HCT116 (cell line): ENCODE measurements around the gene SLC19A1. TPM values are rescaled to one million over a fixed set of nuclear protein-coding genes. Genes with fewer than 3 reads are reported as not detected.

Experiments
- ATAC-seq: fragments of 200-7000 bp; cut with Tn5 transposase; 2 replicates; pipeline ENCODE4 v1.9.1; 2020; ENCODE audit warnings: mild to moderate bottlenecking, moderate library complexity
- BruUV-seq: library from RNA; stranded (reverse); fragments of 400-500 nt; replicated peaks from 2 replicates; lab custom pipeline; 2021; lab: Mats Ljungman, UMichigan
- CTCF ChIA-PET: fragments of 300-600 bp; sonication (Branson Sonifier 250); formaldehyde crosslinking; loops from one replicate; lab custom pipeline; 2021; ENCODE audit warnings: antibody characterized with exemption; lab: Charles Lee
- POLR2A ChIA-PET: fragments of 300-600, 350-600 bp; sonication (Branson Sonifier 250); formaldehyde crosslinking; loops from one replicate; lab custom pipeline; 2021; ENCODE audit warnings: antibody characterized with exemption; lab: Charles Lee
- RAD21 ChIA-PET, 2 experiments: fragments of 300-600 bp; sonication (Branson Sonifier 250); formaldehyde crosslinking; loops; one replicate each; lab custom pipeline; 2023; ENCODE audit warnings: low total read pairs in 2 of 2; ENCODE audit not compliant: uncharacterized antibody in 2 of 2, unreplicated experiment in 2 of 2, low non-redundant PET in 1 of 2; lab: Charles Lee
- DNase-seq: peaks from one replicate; pipeline ENCODE4 v3.0.0-alpha.2; 2010; ENCODE audit warnings: low read depth, low spot score
- H2AFZ ChIP-seq: fragments of 200-600 bp; shearing (Covaris generic), sonication (generic); 2 replicates; pipeline ENCODE4 v1.6.1; 2017; ENCODE audit warnings: low read depth, mixed run types, mixed read lengths, antibody characterized with exemption, low read length; ENCODE audit not compliant: poor library complexity, severe bottlenecking
- H3K27ac ChIP-seq: 2 replicates; pipeline ENCODE4 v1.5.1; 2012; ENCODE audit warnings: low read depth, low read length
- H3K27me3 ChIP-seq: fragments of 200-600 bp; sonication (generic); 2 replicates; pipeline ENCODE4 v1.6.1; 2016; ENCODE audit warnings: mixed run types, low read length, mixed read lengths; ENCODE audit not compliant: insufficient read depth
- H3K36me3 ChIP-seq, 2 experiments: fragments of 200-500 bp in 1 of 2; fragments of 200-600 bp in 1 of 2; sonication (Bioruptor generic) in 1 of 2; sonication (generic) in 1 of 2; 2 replicates each; pipeline versions ENCODE4 v1.5.1 to v1.6.1; 2014 to 2016; ENCODE audit warnings: low read length in 2 of 2, inconsistent platforms in 1 of 2, mixed read lengths in 1 of 2, mixed run types in 1 of 2; ENCODE audit not compliant: insufficient read depth in 2 of 2, control insufficient read depth in 1 of 2
- H3K4me1 ChIP-seq, 2 experiments: fragments of 200-600 bp in 1 of 2; sonication (generic) in 1 of 2; 2 replicates each; pipeline versions ENCODE4 v1.5.1 to v1.6.1; 2012 to 2017; ENCODE audit warnings: low read length in 2 of 2, inconsistent platforms in 1 of 2, mild to moderate bottlenecking in 1 of 2, mixed read lengths in 1 of 2, mixed run types in 1 of 2, moderate library complexity in 1 of 2; ENCODE audit not compliant: insufficient read depth in 2 of 2, control insufficient read depth in 1 of 2
- H3K4me2 ChIP-seq: fragments of 200-600 bp; sonication (generic); 2 replicates; pipeline ENCODE4 v1.6.1; 2017; ENCODE audit warnings: mixed run types, low read length, mixed read lengths
- H3K4me3 ChIP-seq, 2 experiments: fragments of 200-600 bp in 1 of 2; sonication (generic) in 1 of 2; replicated peaks in 1 of 2; 2 replicates each; pipeline ENCODE4 v1.5.1; 2011 to 2016; ENCODE audit warnings: low read length in 2 of 2, control low read depth in 1 of 2, low read depth in 1 of 2, mild to moderate bottlenecking in 1 of 2, mixed read lengths in 1 of 2, mixed run types in 1 of 2
- H3K79me2 ChIP-seq: fragments of 200-600 bp; sonication (generic); 2 replicates; pipeline ENCODE4 v1.6.1; 2017; ENCODE audit warnings: mild to moderate bottlenecking, mixed run types, low read length, moderate library complexity, mixed read lengths; ENCODE audit not compliant: insufficient read depth
- H3K9ac ChIP-seq: fragments of 200-600 bp; sonication (generic); 2 replicates; pipeline ENCODE4 v1.6.1; 2016; ENCODE audit warnings: low read length, mixed read lengths
- H3K9me2 ChIP-seq: fragments of 200-600 bp; sonication (generic), shearing (Covaris generic); 2 replicates; pipeline ENCODE4 v1.6.1; 2017; ENCODE audit warnings: mixed run types, mild to moderate bottlenecking, moderate library complexity; ENCODE audit not compliant: insufficient read depth
- H3K9me3 ChIP-seq, 2 experiments: fragments of 200-500 bp in 1 of 2; fragments of 200-600 bp in 1 of 2; sonication (Bioruptor generic) in 1 of 2; sonication (generic) in 1 of 2; 2 replicates each; pipeline ENCODE4 v1.6.1; 2014 to 2017; ENCODE audit warnings: low read length in 2 of 2, mixed read lengths in 2 of 2, inconsistent platforms in 1 of 2, low read depth in 1 of 2, mild to moderate bottlenecking in 1 of 2, mixed run types in 1 of 2, moderate library complexity in 1 of 2; ENCODE audit not compliant: control insufficient read depth in 1 of 2, insufficient read depth in 1 of 2
- H4K20me1 ChIP-seq: fragments of 200-600 bp; sonication (generic), shearing (Covaris generic); 2 replicates; pipeline ENCODE4 v1.6.1; 2017; ENCODE audit warnings: mixed run types, mild to moderate bottlenecking, moderate library complexity; ENCODE audit not compliant: insufficient read depth
- CBX3 ChIP-seq: IDR thresholded peaks from 2 replicates; pipeline ENCODE4 v1.6.1; 2012; ENCODE audit warnings: low read depth
- CEBPB ChIP-seq: IDR thresholded peaks from 2 replicates; pipeline ENCODE4 v1.6.1; 2012; ENCODE audit warnings: low read depth
- EGR1 ChIP-seq: IDR thresholded peaks from 2 replicates; pipeline ENCODE4 v1.6.1; 2012; ENCODE audit warnings: low read depth
- ELF1 ChIP-seq: IDR thresholded peaks from 2 replicates; pipeline ENCODE4 v1.6.1; 2012; ENCODE audit warnings: low read depth, borderline replicate concordance
- EZH2 ChIP-seq: fragments of 200-600 bp; sonication (generic); IDR thresholded peaks from 2 replicates; pipeline ENCODE4 v1.6.1; 2017; ENCODE audit warnings: antibody characterized with exemption, mixed run types
- EZH2phosphoT487 ChIP-seq: fragments of 200-600 bp; IDR thresholded peaks from 2 replicates; pipeline ENCODE4 v1.6.1; 2018; ENCODE audit warnings: antibody characterized with exemption, borderline replicate concordance
- FOSL1 ChIP-seq: IDR thresholded peaks from 2 replicates; pipeline ENCODE4 v1.6.1; 2012; ENCODE audit warnings: low read depth
- POLR2A ChIP-seq: IDR thresholded peaks from 2 replicates; pipeline ENCODE4 v1.7.0; 2011; ENCODE audit warnings: borderline replicate concordance; ENCODE audit not compliant: insufficient read depth, insufficient read length; ENCODE audit errors: extremely low read depth
- POLR2AphosphoS5 ChIP-seq: IDR thresholded peaks from 2 replicates; pipeline ENCODE4 v1.6.1; 2011; ENCODE audit warnings: mild to moderate bottlenecking, low read depth, low read length, moderate library complexity
- RAD21 ChIP-seq: IDR thresholded peaks from 2 replicates; pipeline ENCODE4 v1.6.1; 2012; ENCODE audit warnings: low read depth, mild to moderate bottlenecking
- SIN3A ChIP-seq: IDR thresholded peaks from 2 replicates; pipeline ENCODE4 v1.6.1; 2012; ENCODE audit warnings: low read depth
- SP1 ChIP-seq: IDR thresholded peaks from 2 replicates; pipeline ENCODE4 v1.6.1; 2012; ENCODE audit warnings: low read depth
- SRF ChIP-seq: IDR thresholded peaks from 2 replicates; pipeline ENCODE4 v1.6.1; 2012; ENCODE audit warnings: low read depth
- TCF7L2 ChIP-seq: IDR thresholded peaks from 2 replicates; pipeline ENCODE4 v1.7.0; 2011; ENCODE audit warnings: borderline replicate concordance, inconsistent platforms; ENCODE audit not compliant: insufficient read depth, insufficient read length; ENCODE audit errors: extremely low read depth
- YY1 ChIP-seq: IDR thresholded peaks from 2 replicates; pipeline ENCODE4 v1.6.1; 2011; ENCODE audit warnings: low read length, low read depth, moderate library complexity, mild to moderate bottlenecking; ENCODE audit not compliant: insufficient replicate concordance; ENCODE audit errors: extremely low read depth
- intact Hi-C: fragments of 100-400 bp; cut with micrococcal nuclease; formaldehyde crosslinking; loops from 2 replicates; pipeline ENCODE4 v1.10.0; 2022
- total RNA-seq: library from RNA; stranded (reverse); gene quantifications from one replicate; pipeline ENCODE4 v1.2.1, GENCODE V29; 2021; ENCODE audit not compliant: unreplicated experiment
- TF ChIP-seq, protein P1 (sequence below): IDR thresholded peaks from 2 replicates; pipeline ENCODE4 v1.6.1; 2011; ENCODE audit warnings: mild to moderate bottlenecking, low read length, moderate library complexity; ENCODE audit not compliant: insufficient replicate concordance; ENCODE audit errors: extremely low read depth
- TF ChIP-seq, protein P2 (sequence below): IDR thresholded peaks from 2 replicates; pipeline ENCODE4 v1.6.1; 2012

Gene SLC19A1
- total RNA-seq, 1 experiment from 2014 or later: 50.2 TPM

DNA sequence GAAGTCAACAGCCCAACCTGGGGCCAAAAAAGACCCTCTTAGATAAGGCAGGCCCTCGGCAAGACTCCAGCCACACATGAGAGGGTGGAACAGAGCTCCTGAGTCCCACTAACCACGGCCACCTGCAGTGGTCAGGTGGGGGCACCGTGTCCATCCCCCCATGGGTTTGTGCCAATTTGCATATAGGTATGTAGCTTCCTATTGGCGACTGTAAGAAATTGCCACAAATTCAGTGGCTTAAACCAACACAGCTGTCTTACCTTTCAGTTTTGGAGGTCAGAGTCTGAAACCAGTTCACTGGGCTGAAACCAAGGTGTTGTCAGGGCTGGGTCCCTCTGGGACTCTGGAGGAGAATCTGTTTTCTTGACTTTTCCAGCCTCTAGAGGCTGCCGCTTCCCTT is 77.9 kb downstream of the SLC19A1 start:
- H4K20me1 ChIP-seq: no peaks in the 10 kb centered on the region
- no peak overlapping the region for H2AFZ ChIP-seq
- no peak overlapping the region for H3K4me3 ChIP-seq
- DNase-seq (no peak), ATAC-seq (no peak)
- intact Hi-C loops: no loop called here
- no peaks in the 10 kb centered on the region for H3K9me3 ChIP-seq
- no peaks in the 10 kb centered on the region for H3K9me2 ChIP-seq
- TF ChIP-seq, protein P1, sequence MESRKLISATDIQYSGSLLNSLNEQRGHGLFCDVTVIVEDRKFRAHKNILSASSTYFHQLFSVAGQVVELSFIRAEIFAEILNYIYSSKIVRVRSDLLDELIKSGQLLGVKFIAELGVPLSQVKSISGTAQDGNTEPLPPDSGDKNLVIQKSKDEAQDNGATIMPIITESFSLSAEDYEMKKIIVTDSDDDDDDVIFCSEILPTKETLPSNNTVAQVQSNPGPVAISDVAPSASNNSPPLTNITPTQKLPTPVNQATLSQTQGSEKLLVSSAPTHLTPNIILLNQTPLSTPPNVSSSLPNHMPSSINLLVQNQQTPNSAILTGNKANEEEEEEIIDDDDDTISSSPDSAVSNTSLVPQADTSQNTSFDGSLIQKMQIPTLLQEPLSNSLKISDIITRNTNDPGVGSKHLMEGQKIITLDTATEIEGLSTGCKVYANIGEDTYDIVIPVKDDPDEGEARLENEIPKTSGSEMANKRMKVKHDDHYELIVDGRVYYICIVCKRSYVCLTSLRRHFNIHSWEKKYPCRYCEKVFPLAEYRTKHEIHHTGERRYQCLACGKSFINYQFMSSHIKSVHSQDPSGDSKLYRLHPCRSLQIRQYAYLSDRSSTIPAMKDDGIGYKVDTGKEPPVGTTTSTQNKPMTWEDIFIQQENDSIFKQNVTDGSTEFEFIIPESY: no peak
- TF ChIP-seq POLR2AphosphoS5 (no peak), FOSL1 (no peak), SP1 (no peak), TCF7L2 (no peak), ELF1 (no peak), EZH2 (no peak), POLR2A (no peak), EZH2phosphoT487 (no peak), RAD21 (no peak), YY1 (no peak), CBX3 (no peak), SRF (no peak), CEBPB (no peak), SIN3A (no peak), EGR1 (no peak)
- TF ChIP-seq, protein P2, sequence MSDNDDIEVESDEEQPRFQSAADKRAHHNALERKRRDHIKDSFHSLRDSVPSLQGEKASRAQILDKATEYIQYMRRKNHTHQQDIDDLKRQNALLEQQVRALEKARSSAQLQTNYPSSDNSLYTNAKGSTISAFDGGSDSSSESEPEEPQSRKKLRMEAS: no peak
- peaks cover 3 to 13% of the 10 kb centered on the region in 2 experiments; a peak in 2 of 4 replicates for H3K4me1 ChIP-seq
- H3K9ac ChIP-seq: no peak overlapping the region
- no peak overlapping the region for H3K4me2 ChIP-seq
- no peaks in the 10 kb centered on the region for H3K79me2 ChIP-seq
- H3K36me3 ChIP-seq: peaks cover 0 to 4% of the 10 kb centered on the region in 2 experiments; a peak in 1 of 4 replicates
- POLR2A ChIA-PET: no interaction called here
- H3K27me3 ChIP-seq: no peaks in the 10 kb centered on the region
- H3K27ac ChIP-seq: no peak overlapping the region
- CTCF ChIA-PET: interaction anchor here (1.7 kb wide), 1 partner anchor 324 kb away, joined by 5 read pairs; no protein-coding TSS in a partner anchor
- no TSS peak for BruUV-seq
- RAD21 ChIA-PET: no interaction called here
